ENCODE measurements around the gene LIAS.

The LIAS gene

GRCh38 chr4:39480251-39480650, 21.4 kb downstream of the LIAS start:
- TF ChIP-seq MAX (IDR thresholded peaks at IDR 0.05) (no peak), NFIC (IDR thresholded peaks at IDR 0.05) (no peak), TEAD4 (IDR thresholded peaks at IDR 0.05) (no peak), TAF1 (IDR thresholded peaks at IDR 0.05; ENCODE audit: low read depth) (no peak), RAD21 (IDR thresholded peaks at IDR 0.05; ENCODE audit: low read depth) (no peak), CREB1 (IDR thresholded peaks at IDR 0.05; ENCODE audit: low read depth) (no peak), REST (IDR thresholded peaks at IDR 0.05; ENCODE audit: low read depth) (no peak), EGR1 (IDR thresholded peaks at IDR 0.05) (no peak), CEBPB (IDR thresholded peaks at IDR 0.05) (no peak), USF1 (IDR thresholded peaks at IDR 0.05) (no peak)

- TF ChIP-seq TCF12 (IDR thresholded peaks at IDR 0.05; ENCODE audit: low read depth), result no peak
- TF ChIP-seq USF1 (IDR thresholded peaks at IDR 0.05), result no peak
- no peak for TF ChIP-seq FOXM1 (IDR thresholded peaks at IDR 0.05; ENCODE audit: borderline replicate concordance, low read depth)
- no peak for TF ChIP-seq NFIC (IDR thresholded peaks at IDR 0.05)
- no peak for TF ChIP-seq YY1 (IDR thresholded peaks at IDR 0.05; ENCODE audit: low read depth)
- no peak for TF ChIP-seq MAX (IDR thresholded peaks at IDR 0.05)
- no peak for TF ChIP-seq REST (IDR thresholded peaks at IDR 0.05; ENCODE audit: low read depth)
- no peak for TF ChIP-seq EGR1 (IDR thresholded peaks at IDR 0.05)
- no peak for TF ChIP-seq CEBPB (IDR thresholded peaks at IDR 0.05)
- TF ChIP-seq TAF1 (IDR thresholded peaks at IDR 0.05; ENCODE audit: low read depth), result no peak
Observed at GRCh38 chr4:39480902-39481695, 22.2 kb downstream of the LIAS start.

GRCh38 chr4:39484582-39485272, 25.9 kb downstream of the LIAS start:
- TF ChIP-seq NFIC (IDR thresholded peaks at IDR 0.05) (no peak), TAF1 (IDR thresholded peaks at IDR 0.05; ENCODE audit: low read depth) (no peak), ZBTB7A (IDR thresholded peaks at IDR 0.05; ENCODE audit: low read depth) (no peak), CREB1 (IDR thresholded peaks at IDR 0.05; ENCODE audit: low read depth) (no peak), USF1 (IDR thresholded peaks at IDR 0.05) (no peak), CEBPB (IDR thresholded peaks at IDR 0.05) (no peak), EP300 (IDR thresholded peaks at IDR 0.05; ENCODE audit: borderline replicate concordance) (no peak), MAX (IDR thresholded peaks at IDR 0.05) (no peak), REST (IDR thresholded peaks at IDR 0.05; ENCODE audit: low read depth) (no peak)

Data from Ishikawa (cell line).